Right forelimb (tissue), 1 donor: ENCODE results near the gene RAB17.
"Not testable (repeated sequence)": the region's sequence is repeated elsewhere in the genome, so short reads cannot be mapped to it uniquely, and the experiment has no call there.

ENCODE experiments used
- DNase-seq: peaks from one replicate; pipeline ENCODE4 v3.0.0-alpha.2; 2018

Gene RAB17

DNA sequence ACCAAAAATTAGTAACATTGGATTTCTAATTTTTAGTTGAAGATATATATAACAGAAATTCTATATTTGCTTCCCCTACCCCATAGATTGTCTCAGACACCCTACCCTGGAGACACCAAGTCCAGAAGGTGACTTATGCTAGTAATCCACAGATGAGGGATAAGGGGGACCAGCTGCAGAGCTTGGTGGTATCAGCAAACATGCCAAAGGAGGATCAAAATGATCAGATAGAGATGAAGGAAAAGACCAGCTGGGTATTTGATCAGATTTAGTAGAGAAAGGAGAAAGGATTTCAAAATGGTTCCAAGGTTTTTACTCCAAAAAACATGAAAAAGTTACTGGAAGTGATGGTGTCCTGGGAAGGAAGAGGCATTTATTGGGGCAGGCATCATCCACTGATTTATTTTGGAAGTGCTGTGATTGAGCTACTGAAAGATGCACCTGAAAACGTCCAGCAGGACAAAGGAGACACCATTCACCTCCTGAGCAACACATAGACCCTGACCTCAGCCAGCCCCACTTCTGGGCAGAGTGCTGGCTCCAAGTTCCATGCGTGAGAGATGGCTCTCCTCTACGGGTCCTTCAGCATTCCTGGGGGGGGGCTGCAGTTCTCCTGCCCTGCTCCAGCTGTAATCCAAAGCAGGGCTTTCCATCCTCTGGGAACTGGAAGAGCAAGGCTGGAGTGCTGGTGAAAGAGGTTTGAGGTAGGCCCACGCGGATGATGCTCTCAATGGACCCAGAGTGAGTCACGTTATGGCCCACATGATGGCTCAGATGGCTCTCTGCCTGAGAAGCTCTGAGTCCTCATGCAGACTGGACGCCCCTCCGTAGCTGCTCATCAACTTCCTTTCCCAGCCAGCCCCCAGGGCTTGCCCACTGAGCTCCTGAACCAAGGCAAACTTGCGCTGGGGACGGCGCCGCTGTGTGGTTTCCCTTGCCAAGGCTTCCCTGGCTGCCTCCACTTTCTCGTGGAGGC is 33.2 kb upstream of the RAB17 start:
- DNase-seq, result peak; percentile 41

- DNase-seq, result no peak
Measured at GRCh38 chr2:237618449-237618848, 27.9 kb upstream of the RAB17 start.

GRCh38 chr2:237617587-237617982 is 27.1 kb upstream of the RAB17 start:
- peak; percentile 50 for DNase-seq

- peak; percentile 51 for DNase-seq
Measured at GRCh38 chr2:237616734-237617586, 26.4 kb upstream of the RAB17 start.

GRCh38 chr2:237616373-237616733 is 25.8 kb upstream of the RAB17 start:
- DNase-seq, result no peak

GRCh38 chr2:237615631-237616249 is 25.2 kb upstream of the RAB17 start:
- DNase-seq, result no peak

GRCh38 chr2:237614151-237614720 is 23.7 kb upstream of the RAB17 start:
- DNase-seq, result no peak

GRCh38 chr2:237613679-237614078 is 23.1 kb upstream of the RAB17 start:
- DNase-seq, result no peak

DNA sequence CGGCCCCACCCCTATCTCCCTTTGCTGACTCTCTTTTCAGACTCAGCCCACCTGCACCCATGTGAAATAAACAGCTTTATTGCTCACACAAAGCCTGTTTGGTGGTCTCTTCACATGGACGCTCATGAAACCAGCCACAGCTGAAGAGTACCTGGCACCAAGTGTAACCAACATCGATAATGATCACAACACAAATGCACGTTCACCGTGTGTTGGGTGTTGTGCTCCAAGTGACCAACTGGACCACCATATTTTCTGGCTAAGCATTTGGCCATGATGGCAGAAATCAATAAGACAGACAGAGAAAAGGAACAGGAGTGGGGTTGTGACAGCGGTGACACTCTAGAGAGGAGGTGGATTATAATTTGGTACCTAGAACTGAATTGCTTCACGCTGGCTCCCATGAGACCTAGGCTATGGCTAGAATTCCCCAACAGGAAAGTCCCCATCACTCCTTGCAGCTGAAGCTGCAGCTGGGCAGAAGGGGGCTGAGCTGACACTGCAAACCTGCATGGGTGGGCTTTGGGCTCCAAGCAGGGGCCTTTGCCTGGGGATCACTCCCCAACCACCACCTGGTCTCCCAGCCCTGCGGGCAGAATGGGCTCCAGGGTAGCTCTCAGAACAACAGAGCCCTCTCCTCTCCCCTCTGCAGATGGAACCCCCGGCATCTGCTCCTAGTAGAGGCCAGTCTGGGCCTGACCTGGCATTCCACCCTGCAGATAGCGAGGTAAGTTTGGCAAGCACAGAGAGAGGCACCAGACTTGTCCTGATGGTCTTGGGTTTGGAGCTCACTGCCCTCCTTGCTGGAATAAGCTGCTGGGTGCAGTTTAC is 22.2 kb upstream of the RAB17 start:
- no peak for DNase-seq

DNA sequence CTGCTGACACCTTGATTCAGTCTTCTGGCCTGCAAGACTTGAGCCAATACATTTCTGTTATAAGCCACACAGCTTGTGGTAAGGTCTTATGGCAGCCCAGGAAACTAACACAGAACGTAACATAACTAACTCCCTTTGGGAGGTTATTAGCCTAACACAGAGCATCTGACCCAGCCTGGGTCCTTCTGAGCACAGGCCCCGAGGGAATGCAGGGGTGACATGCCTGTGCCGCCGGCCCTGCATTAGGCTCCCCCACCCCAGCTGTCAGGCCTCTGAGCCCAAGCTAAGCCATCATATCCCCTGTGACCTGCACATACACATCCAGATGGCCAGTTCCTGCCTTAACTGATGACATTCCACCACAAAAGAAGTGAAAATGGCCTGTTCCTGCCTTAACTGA is 16.0 kb upstream of the RAB17 start:
- DNase-seq, result not testable (repeated sequence)

DNA sequence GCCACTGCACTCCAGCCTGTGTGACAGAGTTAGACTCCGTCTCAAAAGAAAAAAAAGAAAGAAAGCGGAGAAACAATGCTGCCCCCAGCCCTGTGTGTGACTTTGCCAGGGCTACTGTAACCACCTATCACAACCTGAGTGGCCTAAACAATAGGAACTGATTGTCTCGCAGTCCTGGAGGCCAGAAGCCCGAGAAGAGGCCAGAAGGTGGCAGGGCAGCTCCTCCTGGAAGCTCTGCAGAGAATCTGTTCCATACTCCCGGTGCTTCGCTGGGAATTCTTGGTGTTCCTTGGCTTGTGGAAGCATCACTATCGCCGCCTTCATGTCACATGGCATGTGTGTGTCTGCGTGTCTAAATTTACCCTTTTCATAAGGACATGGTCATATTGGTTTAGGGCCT is 14.4 kb upstream of the RAB17 start:
- DNase-seq, result no peak

DNA sequence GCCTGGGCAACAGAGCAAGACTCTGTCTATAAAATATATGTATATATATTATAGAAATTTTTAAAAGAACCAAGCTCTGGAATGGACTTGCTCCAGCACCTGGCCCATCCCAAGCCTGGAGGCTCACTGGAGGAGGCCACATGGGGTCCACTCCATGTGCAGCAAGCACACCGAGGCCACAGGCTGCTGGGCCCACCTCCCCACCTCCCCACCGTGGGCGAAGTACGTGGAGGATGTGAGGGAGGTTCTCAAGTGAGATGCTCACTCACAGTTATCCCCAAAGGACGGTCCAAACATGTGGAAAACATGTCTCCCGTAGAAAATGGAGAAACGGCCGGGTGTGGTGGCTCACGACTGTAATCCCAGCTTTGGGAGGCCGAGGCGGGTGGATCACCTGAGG is 13.9 kb upstream of the RAB17 start:
- DNase-seq, result no peak

DNA sequence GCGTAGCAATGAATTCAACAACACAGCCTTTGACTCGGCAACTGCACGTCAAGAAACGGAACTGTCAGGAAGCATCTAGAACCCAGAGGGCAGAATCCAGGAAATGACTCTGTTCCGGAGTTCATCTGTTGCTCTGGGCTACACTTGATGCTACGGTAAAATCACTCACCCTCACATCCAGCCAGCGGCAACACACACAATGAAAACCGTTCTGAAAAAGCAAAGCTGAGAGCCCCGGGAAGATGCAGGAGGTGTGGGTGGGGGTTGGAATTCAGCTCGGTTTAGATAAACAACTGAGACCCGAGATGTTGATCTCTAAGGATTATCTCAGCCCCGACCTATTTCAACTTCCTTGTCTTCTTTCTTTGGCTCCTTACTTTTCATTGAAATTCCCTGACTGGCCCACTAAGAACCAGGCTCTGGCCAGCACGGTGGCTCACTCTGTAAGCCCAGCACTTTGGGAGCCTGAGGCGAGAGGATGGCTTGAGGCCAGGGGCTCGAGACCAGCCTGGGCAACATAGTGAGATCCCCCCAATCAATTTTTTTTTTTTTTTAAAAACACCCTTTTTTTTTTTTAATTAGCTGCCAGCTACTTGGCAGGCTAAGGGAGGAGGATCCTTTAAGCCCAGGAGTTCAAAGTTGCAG is 13.3 kb upstream of the RAB17 start:
- no peak for DNase-seq

GRCh38 chr2:237603049-237603717 is 12.6 kb upstream of the RAB17 start:
- DNase-seq, result no peak

GRCh38 chr2:237602409-237602808 is 11.9 kb upstream of the RAB17 start:
- no peak for DNase-seq

DNA sequence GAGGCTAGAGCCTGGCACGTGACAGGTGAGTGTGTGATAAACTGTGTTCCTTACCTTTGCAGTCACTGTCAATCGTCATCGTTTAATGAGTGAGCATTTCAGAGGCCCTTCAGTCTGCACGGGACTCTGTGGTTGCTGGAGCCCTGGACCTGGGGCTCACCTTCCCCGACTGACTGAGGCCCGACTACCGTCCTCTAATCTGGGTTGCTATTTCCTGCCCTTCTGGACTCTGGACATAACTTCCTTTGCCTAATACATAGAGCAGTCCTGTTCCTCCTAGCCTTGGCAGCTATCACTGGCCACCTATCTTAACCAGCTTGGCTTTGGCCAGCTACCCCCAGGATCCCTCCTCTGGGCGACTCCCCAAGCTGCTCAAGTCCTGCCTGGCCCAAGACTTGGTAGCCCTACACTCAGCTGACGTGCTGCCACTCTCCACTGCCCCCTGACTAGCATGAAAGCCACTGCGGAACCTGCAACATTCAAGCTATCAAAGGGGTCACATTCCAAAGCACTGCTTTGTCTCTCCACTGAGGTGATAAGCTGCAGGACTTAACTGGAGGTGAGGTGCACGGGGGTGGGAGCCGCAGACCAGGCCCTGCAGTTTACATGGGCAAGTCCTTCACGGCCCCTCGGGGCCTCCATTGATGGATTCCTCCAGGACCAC is 11.1 kb upstream of the RAB17 start:
- DNase-seq, result no peak

DNA sequence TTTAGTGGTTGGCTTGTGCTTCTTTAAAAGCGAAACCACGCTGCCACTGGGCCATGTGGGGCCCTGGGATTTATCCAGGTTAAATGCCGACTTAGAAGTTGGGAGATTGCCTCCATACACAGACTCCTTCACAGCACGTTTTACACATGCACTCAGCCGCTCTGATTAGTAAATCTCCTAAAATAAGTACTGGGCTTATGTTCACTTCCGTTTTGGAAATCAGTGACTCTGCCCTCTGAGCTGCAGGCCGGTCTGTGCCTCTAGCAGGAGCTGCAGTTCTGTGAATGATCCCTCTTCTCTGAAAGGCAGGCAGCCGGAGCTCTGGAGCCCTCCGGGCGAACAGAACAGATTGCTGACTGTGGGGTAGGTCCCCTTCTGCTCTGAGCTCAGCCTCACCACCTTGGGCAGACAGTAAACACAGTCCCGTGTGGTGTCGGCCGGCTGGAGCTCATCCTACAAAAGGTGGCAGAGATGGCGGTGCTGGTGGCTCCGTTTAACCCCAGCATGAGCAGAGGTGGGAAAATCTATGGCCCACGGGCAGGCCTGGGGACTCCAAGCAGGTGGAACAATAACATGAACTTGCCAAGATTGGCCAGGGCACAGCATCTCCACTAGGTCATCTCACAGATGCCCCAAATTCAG is 9.8 kb upstream of the RAB17 start:
- DNase-seq, result peak; percentile 62

DNA sequence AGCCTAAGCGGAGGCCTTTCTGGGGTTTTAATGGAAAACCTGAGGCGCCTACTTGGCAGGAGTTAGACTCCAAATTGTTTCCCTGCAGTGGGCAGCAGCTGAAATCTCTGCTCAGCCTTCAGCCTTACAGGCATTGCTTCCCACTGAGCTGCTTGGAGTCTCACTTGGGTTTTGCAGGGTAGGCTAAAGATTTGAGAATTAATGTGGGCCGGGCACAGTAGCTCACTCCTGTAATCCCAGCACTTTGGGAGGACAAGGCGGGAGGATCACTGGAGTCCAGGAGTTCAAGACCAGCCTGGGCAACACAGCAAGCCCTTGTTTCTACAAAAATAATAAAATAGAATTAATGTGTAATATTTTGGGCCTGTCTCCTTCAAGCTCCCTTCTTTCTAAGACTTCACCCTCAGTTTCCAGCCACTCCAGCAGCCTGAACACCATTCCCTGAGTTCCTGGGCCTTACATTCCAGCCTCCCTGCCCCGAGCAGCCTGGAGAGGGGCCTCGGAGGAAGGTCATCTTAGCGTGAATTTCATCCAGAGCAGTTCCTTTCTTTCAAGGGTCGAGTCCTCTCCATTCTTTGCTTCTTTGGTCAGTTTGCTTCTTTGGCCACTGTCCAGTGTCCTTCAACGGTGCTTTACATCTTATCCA is 9.1 kb upstream of the RAB17 start:
- DNase-seq, result no peak

DNA sequence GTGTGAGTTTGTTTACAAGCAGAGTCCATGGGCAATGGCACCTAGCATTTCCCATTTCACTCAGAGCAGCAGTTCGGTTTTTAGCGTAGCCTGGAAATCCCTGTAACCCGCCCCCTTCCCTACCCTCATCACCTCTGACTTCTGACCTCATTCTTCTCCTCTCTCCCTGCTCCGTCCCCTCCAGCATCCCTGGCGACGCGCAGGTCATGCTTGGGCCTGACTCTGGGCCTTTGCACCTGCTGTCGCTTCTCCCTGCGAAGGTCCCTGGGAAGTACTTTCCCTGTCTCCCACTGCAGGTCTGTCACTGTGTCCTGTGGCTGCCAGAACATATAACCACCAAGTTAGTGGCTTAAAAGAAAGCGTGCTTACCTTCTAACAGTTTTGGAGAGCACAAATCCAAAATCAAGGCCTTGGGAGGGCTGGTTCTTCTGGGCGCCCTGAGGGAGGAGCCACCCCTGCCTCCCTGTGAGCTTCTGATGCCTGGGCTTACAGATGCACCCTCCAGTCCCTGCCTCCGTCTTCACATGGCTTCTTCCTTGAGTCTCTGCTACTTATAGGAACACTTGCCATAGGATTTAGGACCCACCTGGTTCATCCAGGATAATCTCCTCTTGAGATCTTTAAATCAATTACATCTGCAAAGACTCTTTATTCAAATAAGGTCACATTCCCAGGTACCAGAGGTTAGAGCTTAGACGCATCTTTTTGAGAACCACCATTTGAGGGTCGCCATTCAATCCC is 8.1 kb upstream of the RAB17 start:
- no peak for DNase-seq
